Measurements from ENCODE around the gene GNB5.
"Not testable (repeated sequence)": the region's sequence is repeated elsewhere in the genome, so short reads cannot be mapped to it uniquely, and the experiment has no call there.

The GNB5 gene

GRCh38 chr15:52165494-52166131, 25.6 kb downstream of the GNB5 start:
- not testable (repeated sequence) for DNase-seq (ENCODE audit: low spot score)

GRCh38 chr15:52164631-52165265, 26.4 kb downstream of the GNB5 start:
- DNase-seq (ENCODE audit: low spot score): no peak

GRCh38 chr15:52163321-52164190, 27.6 kb downstream of the GNB5 start:
- no peak for DNase-seq (ENCODE audit: low spot score)

GRCh38 chr15:52162876-52163275, 28.3 kb downstream of the GNB5 start:
- no peak for DNase-seq (ENCODE audit: low spot score)

- DNase-seq (ENCODE audit: low spot score): no peak
Measured at GRCh38 chr15:52162260-52162659, 28.9 kb downstream of the GNB5 start.

- no peak for DNase-seq (ENCODE audit: low spot score)
Measured at GRCh38 chr15:52161406-52161966, 29.7 kb downstream of the GNB5 start.

GRCh38 chr15:52159645-52160044, 31.5 kb downstream of the GNB5 start:
- DNase-seq (ENCODE audit: low spot score): no peak

GRCh38 chr15:52158084-52158765, 33.0 kb downstream of the GNB5 start:
- DNase-seq (ENCODE audit: low spot score): no peak

- no peak for DNase-seq (ENCODE audit: low spot score)
Measured at GRCh38 chr15:52155878-52156277, 35.3 kb downstream of the GNB5 start.

- DNase-seq (ENCODE audit: low spot score): no peak
Measured at GRCh38 chr15:52154896-52155865, 36.0 kb downstream of the GNB5 start.

- no peak for DNase-seq (ENCODE audit: low spot score)
Measured at GRCh38 chr15:52153900-52154895, 37.0 kb downstream of the GNB5 start.

- DNase-seq (ENCODE audit: low spot score): peak; percentile 28
Measured at GRCh38 chr15:52151353-52151752, 39.8 kb downstream of the GNB5 start.

GRCh38 chr15:52150871-52151270, 40.3 kb downstream of the GNB5 start:
- DNase-seq (ENCODE audit: low spot score): no peak

- no peak for DNase-seq (ENCODE audit: low spot score)
Measured at GRCh38 chr15:52150043-52150825, 41.0 kb downstream of the GNB5 start.

GRCh38 chr15:52148403-52148802, 42.8 kb downstream of the GNB5 start:
- no peak for DNase-seq (ENCODE audit: low spot score)

- no peak for DNase-seq (ENCODE audit: low spot score)
Measured at GRCh38 chr15:52146776-52147175, 44.4 kb downstream of the GNB5 start.

GRCh38 chr15:52146261-52146660, 44.9 kb downstream of the GNB5 start:
- no peak for DNase-seq (ENCODE audit: low spot score)

- peak; percentile 26 for DNase-seq (ENCODE audit: low spot score)
Measured at GRCh38 chr15:52144656-52145178, 46.5 kb downstream of the GNB5 start.

GRCh38 chr15:52143873-52144272, 47.3 kb downstream of the GNB5 start:
- DNase-seq (ENCODE audit: low spot score): no peak
